NCI-H2227 treated with DMSO at 0.1 percent for 48 hours (cell line): ENCODE data around the gene TTC9B.

Experiments
- DNase-seq: peaks from one replicate; lab custom pipeline; 2025; lab: John Stamatoyannopoulos, UW

TTC9B gene

DNA sequence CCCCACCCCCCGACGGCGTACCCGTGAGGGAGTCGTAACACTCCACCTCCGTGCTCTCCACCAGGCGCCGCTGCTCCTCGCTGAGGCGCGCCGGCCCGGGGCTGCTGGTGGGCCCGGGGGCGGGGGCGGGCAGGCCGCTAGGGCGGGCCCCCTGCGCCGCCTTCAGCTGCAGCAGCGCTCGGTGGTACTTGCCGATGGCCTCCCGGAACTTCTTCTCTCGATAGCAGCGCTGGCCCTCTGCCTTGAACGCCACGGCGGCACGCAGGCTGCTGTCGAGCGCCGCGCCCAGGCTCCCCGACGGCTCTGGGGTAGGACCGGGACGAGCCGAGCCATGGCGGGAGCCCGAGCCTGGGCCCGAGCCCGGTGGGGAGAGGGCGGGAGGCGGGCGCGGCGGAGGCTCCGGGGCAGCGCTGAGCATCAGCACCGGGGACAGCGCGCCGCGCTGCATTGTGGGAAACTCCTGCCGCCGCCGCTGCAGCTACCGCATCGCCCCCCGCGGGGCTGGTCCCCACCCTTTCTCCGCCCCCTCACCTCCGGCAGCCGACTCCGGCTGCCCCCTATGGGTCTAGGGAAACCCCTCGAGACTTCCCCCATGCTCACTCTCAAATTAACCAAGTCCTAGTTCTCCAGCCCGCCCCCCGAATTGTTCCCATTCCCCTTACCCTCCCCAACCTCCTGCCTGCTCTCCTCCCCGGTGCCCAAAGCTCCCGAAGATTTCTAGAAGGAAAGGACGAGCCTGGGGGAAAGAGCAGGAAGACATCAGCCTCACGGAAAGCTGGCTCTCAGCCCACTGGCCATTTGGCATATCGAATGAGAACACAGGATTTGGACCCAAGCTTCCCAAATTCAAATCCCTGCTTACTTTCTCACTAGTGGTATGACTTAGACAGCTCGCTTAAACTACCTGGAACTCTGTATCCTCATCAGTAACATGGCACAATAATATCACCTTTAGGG, at the start of gene TTC9B:
Gene TTC9B (minus strand): TSS at position 451 of the 957 bp plus-strand sequence. CDS start 3 bp downstream, at position 448.
- peak; percentile 87 for DNase-seq

DNA sequence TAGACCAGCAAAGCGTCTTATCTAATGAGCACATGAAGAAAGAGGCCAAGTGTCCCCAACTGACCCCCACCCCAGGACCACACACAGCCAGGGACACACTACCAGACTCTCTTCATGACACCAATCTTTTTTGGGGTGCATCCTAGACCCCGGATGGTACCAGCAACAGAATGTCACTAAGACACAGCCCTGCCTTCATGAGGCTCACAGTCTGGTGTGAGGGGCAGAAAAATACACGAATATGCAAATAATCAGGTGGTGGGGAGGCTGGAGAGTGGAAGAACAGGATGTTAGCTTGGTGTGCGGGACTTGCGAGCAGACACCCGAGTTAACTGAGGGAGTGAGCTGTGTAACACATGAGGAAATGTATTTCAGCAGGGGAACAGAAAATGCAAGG, 49.4 kb upstream of the TTC9B start:
- DNase-seq = no peak

DNA sequence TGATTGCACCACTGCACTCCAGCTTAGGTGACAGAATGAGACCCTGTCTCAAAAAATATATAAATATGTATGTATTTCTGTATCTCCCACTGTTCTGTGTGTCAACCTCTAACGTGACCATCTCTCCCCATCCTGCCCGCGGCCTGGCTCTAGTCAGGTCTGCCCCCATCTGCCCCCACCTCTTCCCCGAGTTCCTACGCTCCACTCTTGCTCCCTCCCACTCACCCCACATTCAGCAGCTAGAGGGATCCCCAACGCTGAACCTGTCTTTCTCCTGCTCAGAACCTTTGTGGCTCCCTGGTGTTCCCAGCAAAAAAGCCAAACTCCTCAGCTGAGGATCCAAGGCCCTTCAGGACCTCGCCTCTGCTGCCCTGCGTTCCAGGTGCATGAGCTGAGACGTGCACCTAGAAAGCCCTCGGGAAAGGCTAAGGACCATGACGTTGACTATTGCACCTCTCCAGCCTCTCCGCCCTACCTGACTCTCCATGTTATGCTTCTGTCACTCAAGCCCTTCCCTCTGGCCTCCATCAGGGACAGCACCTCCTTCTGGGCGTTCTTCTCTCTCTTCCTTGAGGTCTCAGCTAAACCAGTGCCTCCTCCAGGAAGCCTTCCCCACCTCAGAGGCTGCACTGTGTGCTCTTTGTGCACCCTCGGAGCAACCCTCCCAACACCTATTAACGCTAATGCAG, 48.9 kb upstream of the TTC9B start:
- no peak for DNase-seq

DNA sequence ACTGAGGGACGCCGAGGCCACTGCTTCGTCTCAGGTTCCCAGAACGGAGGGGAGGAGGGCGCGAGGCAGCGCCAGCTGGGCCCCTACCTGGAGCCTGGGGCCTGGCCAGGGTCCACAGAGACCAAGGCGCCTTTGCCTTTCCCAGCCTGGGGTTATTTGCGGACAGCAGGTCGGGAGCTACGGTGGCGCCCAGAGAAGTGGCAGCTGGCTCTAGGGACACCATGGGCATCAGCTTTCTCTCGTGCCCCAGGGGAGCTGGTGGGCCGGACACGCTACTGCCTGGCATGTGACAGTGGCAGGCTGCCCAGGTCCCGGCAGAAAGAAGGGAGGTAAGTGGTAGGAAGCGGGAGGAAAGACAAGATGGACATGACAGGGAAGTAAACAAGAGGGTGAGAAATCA, 47.9 kb upstream of the TTC9B start:
- no peak for DNase-seq

DNA sequence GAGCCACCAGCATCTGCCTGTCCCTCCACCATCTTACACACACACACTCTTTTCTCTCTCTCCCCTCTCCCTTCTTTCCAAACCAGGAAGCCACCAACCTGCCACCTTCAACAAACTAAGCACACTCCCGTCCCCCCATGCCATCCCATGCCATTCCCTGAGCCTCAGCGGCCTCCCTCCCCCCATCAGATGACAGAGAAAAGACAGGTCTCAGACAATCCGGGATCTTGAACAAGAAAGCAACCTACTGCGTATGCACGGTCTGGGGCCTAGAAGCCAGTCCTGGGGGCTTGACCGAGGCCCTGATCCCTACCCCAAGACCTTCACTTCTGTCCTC, 47.5 kb upstream of the TTC9B start:
- DNase-seq = no peak

DNA sequence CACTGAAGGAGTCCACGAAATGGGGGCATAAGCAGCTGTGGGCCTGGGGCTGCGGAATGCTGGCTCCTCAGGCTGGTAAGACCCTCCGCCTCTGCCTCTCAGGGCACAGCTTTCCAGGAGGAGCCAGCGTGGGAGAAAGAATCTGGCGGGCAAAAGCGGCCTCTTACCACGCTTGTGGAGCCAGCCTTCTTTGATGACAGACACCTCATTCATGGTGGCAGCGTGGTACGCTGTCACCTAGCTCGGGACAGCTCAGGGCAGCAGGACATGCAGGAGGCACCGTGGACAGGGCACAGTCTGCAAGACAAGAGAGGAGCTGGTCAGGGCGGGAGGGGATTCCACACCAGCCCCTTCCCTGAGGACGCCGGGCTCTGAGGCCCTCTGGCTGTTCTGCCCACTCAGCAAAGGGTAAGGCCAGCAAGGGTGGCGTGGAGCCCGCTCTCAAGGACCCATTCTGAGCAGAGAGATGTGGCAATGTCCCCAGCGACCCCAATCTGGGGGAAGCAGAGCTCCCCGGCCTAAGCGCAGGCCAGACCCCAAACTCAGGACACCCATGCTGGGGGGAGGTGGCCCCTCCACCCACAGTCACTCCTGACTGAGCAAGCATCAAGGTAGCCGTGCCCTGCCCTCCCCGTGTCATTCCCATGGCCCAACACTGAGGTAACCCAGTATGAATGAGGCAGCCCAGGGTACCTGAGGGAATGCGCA, 47.0 kb upstream of the TTC9B start:
- no peak for DNase-seq

DNA sequence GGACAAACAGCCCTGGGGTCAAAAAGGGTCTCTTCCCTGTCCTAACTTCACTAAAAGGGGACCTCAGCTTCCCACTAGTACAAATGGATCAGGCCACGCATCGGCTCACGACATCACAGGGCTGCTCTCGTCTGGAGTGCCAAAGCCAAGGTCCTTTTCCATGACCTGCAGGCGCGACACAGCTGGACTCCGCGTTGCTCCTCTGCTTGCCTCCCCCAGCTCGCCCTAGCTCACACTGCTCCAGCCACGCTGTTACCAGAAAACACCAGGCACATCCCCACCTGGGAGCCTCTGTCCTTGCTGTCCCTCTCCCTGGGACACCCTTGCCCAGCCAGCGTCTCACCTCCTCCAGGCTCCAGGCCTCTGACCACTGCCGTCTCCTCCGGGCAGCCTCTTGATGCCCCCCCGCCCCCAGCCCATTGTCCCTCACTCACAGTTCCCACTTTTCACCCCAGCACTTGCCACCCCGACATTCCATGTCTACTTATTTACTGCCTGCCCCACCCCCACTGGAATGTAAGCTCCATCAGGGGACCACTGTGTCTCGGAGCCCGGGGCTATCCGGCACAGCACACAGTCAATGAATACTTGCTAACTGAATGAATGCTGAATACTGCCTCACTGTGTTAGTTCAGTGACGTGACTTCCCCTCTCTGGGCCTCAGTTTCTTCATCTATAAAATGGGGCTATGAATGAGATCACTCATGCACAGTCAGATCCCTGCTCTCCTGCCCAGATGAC, 46.3 kb upstream of the TTC9B start:
- no peak for DNase-seq

DNA sequence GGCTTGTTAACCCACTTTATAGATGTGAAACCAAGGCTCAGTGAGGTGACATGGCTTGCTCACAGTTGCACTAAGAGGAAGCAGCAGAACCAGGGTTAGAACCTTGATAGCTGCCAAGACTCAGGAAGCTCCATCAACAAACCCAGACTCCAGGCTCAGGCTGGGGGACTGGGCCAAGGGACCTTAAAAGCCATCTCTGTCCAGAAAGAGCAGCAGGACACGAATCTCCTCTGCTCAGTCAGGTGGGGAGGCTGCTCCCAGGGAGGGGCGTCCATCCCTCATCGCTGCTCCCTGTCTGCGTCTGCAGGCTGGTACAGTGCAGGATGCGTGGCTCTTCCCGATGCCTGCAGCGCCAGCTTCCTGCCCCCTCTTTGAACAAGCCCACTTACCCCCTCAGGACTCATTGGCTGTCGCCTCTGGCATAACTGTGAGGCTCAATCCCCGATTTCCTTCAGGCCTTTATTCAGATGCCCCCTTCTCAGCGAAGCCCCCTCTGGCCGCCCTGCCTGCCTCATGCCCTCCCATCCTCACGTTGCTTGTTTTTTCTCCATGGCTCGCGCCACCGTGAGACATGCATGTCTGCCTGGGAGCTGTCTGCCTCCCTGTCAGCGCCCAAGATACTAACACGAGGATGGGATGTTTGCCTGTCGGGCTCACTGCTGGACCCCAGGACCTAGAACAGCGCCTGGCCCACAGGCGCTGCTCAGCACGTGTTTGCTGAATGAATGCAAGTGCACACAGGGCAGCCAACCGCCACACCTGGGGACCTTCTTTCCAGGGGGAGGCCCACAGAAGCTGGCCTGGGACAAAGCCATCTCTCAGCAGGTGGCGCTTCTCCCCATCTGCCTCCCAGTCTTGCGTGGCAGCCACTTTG, 45.5 kb upstream of the TTC9B start:
- DNase-seq = no peak

DNA sequence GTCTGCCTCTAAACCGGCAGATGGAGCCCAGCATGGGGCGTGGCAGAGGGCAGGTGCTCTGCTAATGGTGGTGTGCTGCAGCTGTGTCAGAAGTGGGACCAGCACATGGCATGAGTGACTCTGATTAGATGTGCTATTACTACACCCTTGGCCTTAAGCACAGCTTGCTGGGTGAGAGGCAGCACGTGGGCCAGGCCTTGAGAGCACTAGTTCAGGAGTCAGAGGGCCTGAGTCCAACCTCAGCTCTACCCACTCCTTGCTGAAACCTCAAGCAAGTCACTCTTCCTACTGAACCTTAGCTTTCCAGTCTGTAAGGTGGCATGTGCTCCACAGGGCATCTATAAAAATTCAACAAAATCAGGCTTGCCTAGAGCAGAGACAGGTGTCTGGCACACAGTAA, 44.2 kb upstream of the TTC9B start:
- no peak for DNase-seq

DNA sequence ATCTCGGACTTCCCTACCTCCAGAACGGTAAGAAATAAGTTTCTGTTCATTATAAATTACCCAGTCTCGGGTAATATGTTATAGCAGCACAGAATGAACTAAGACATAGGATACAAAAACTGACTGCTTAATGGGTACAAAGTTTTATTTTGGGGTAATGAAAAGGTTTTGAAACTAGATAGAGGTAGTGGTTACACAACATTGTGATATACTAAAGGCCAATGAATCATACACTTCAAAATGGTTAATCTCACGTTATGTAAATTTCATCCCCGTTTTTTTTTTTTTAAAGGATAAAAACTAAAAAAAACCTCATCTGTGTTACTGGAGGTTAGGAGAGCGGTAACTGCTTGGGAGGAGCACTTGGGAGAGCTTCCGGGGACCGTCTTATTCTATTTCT, 43.4 kb upstream of the TTC9B start:
- DNase-seq = no peak

DNA sequence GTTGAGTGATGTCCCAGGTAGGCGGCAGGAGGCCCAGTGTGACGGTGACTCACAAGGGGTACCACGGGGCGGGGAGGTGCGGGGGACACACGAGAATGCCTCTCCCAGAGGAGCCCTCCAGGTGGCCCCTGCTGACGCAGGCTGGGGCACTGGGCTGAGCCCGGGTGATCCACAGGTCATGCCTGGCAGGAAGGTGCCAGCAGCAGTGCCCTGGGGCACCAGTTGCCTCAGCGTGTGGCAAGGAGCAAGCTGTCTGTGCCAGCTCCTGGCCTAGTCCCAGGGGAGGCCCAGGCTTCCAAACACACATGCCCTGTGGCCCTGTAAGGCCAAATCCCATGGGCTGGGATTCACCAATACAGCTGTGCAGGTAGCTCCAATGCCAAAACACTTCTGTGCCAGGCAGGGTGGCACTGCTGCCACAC, 38.9 kb upstream of the TTC9B start:
- DNase-seq = no peak

DNA sequence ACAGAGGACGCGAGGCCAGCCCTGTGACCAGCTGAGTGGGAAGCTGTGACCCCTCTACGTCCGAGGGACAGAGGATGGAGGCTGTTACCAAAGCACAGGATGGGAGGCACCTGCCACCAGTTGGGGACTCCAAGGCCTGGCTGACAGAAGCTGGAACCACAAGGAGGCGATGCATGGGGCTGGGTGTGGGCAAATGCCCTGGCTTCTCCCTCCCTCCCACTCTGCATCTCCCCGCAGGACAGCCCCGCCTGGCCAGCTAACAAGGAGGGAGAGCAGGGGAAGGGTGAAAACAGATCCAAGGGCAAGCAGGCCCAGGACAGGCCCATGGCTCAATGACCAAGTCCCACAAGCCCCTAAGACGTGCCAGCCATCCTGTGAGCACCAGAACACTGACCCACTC, 38.3 kb upstream of the TTC9B start:
- no peak for DNase-seq

DNA sequence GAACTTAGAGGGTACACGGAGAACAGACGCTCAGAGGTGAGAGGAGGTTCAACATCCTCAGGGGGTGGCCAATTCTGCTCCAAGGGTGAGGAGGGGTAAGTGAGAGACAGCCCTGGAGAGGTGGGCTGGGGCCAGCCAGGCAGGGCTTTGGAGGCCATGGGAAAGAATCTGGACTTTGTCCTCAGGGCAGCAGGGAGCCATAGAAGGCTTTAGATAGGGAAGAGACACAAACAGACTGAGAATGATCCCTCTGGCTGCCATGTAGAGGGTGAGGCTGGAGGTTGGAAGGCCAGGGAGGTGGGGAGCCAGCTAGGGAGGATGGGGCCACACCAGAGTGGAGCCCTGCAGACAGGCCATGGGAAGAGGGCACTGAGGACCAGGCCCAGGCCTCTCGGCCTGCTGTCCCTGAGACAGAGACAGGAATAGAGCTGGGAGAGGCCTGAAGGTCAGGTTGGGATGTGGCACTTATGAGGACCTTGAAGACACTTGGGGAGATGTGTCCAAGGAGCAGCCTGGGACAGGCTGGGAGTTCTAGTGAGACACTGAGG, 37.5 kb upstream of the TTC9B start:
- no peak for DNase-seq

DNA sequence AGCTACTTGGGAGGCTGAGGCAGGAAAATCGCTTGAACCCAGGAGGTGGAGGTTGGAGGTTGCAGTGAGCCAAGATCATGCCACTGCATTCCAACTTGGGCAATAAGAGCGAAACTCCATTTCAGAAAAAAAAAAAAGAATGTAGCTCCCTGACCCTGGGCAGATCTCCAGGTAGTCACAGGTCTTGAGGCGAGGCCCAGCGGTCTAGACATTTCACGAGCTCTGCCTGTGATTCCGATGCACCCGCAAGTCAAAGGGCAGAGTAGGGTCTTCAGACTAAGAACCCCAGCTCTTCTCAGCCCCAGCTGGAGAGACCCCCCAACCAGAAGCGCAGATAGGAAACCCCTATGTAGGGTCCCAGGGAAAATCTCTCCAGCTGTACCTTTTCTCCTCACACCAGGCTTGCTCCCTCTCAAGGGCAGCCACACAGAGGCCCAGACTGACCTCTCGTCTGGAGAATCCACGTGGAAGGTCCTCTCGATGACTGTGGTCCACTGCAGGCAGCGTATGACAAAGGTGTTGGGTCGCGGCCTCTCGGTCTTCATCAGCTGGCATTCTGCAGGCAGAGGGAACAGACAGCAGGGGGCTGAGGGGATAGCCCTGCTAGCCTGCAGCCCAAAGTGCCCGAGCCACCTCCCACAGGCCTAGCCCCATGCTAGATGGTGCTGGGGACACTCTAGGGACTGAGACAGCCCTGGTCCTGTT, 36.7 kb upstream of the TTC9B start:
- no peak for DNase-seq

DNA sequence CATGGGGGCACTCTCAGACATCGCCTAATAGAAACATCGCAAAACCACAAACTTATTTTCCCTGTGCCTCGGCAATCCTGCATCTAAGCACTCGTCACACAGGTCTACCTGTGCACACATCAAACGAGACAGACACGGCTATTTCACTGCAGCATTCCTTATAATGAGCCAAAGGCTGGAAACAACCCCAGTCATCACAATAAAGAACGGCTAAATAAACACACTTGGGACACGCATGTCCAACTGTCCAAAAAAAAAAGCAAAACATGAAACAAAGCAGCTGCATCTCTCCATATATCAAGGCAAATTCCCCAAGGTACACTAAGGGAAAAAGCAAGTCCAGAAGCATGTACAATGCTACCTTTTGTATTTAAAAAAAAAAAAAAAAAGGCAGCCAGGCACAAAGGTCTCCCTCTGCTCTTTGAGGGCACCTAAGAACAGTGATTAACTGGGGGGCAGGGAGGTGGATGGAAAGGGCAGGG, 35.5 kb upstream of the TTC9B start:
- DNase-seq = no peak

DNA sequence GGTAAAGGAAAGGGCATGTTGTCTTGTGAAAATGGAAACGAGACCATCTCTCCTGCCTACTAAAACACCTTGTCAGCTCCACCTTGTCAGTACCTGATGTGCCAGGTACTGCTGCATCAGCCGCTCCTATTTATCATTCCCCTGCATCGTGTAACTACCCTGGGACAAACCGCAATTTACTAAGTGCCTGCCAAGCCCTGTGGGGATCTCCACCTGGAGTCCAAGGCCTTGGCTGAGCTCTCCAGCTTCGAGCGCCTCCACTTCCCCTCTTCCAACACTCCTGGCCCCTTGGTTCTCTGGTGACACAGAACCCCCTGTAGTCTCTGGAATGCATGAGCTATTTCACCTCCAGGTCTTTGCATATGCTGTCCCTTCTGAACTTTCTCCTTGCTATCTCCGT, 34.2 kb upstream of the TTC9B start:
- no peak for DNase-seq

DNA sequence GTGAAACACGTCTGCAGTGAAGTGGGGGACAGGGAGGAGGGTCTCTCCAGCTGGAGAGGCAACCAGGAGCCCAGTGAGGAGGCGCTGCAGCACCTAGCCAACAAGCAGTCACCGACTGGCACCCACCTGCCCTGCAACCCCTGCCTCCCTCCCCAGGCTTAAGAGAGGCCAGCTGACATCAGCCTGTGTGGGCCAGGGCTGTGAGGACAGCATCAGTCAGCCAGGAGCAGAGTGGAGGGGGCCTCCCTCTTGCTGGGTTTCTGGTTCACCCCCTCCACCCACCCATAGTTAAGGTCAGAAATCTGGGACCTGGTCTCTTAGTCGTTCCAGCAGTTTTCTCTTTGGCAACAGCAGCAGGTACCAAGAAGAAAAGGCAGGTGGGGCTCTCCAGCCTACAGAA, 33.8 kb upstream of the TTC9B start:
- no peak for DNase-seq

DNA sequence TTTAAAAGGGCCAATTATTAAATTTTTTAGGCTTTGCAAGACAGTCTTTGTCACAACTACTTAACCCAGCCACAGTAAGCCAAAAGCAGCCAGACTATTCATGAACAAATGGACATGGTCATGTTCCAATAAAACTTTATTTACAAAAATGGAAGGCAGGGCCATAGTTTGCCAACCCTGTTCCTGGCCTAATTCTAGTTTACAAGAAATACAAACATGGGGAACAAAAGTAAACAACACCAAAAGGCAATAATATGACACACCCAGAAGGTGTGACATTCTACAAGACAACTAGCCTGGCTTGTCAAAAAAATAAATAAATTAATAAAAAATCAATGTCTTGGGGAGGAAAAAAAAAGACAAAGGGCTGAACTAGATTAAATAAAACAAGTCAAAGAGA, 33.1 kb upstream of the TTC9B start:
- DNase-seq = no peak

DNA sequence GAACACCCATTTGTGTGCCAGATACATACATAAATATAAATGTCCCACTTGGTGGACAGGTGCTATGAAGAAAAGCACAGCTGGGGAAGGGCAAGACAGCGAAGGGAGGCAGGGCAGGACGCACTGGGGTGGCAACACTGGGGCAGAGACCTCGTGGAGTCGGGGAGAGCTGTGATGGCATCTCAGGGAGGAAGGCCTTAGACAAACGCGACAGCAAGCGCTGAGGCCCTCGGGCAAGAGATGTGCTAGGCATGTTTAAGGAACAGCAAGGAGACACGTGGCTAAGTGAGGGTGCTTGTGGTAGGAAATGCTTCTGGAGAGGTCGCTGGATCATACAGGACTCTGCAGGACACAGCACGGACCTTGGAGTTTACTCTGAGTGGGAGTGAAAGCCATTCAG, 31.6 kb upstream of the TTC9B start:
- DNase-seq = no peak

DNA sequence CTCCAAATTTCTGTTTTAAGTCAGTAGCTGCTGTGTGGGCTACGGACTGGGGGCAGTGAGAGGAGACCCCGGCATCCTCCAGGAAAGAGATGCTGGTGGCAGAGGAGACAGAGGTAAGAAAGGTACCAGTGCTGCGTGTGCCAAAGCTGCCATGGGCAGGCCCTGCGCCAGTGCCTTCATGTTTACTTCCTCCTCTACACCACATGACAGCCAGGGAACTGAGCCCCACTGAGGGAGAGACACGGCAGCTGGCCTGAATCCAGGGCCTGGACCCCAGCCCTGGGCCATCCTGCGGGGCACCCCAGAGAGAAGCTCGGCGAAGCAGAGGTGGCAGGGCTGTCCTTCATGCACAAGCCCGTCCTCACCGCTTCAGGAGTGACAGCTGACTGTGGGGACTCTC, 31.0 kb upstream of the TTC9B start:
- no peak for DNase-seq
